Measurements from ENCODE around the gene RHOF.
A peak's percentile ranks its signal among the peaks of the same experiment; 100 is the strongest.
"Not testable (repeated sequence)": the region's sequence is repeated elsewhere in the genome, so short reads cannot be mapped to it uniquely, and the experiment has no call there.

Gene RHOF

GRCh38 chr12:121748571-121749265 lies 44.8 kb downstream of the RHOF start:
- DNase-seq (ENCODE audit: low read depth): peak; percentile 74

- DNase-seq (ENCODE audit: low read depth): no peak
These were observed 45.3 kb downstream of the RHOF start for GRCh38 chr12:121748218-121748570.

GRCh38 chr12:121745545-121745944 lies 47.9 kb downstream of the RHOF start:
- DNase-seq (ENCODE audit: low read depth): not testable (repeated sequence)

GRCh38 chr12:121741743-121742142 lies 51.7 kb downstream of the RHOF start:
- DNase-seq (ENCODE audit: low read depth): no peak

DNA sequence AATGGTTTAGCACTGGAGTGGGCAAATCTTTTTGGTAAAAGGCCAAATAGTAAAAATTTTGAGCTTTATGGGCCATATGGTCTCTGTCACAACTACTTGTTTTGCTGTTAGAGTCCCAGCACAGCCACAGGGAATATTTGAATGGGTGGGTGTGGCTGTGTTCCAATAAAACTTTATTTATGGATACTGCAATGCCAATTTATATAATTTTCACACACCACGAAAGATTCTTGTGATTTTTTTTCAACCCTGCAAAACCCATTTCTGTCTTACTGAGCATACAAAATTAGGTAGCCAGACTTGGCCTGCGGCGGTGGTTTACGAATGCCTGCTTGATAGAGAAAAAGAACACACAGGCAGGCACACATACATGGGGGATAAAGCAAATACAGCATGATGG lies 52.6 kb downstream of the RHOF start:
- no peak for DNase-seq (ENCODE audit: low read depth)

- DNase-seq (ENCODE audit: low read depth): no peak
These were observed 55.1 kb downstream of the RHOF start for GRCh38 chr12:121738340-121738858.

GRCh38 chr12:121733849-121734248 lies 59.6 kb downstream of the RHOF start:
- DNase-seq (ENCODE audit: low read depth): no peak

- DNase-seq (ENCODE audit: low read depth): no peak
These were observed 62.0 kb downstream of the RHOF start for GRCh38 chr12:121731473-121731872.

DNA sequence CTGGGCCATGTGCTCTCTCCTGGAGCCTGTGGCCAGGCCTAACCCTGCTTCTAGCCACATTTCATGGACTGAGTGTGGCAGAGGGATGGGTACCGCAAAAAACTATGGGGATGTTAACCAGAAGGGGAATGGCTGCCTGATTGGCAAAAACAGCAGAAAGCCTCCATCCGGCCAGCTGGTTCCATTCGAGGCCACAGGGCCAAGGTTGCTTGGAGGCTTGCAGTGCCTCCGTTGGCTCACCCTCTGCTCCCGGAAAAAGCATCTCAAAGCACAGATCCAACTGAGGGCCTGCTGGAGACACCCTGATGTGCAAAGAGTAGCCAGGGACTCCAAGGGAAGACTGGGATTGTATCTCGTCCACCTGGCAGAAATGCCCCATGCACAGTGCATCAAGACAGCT lies 64.5 kb downstream of the RHOF start:
- DNase-seq (ENCODE audit: low read depth): no peak
